COLO829 (cell line): ENCODE data around the gene CYTH3.
"Not testable (repeated sequence)": the region's sequence is repeated elsewhere in the genome, so short reads cannot be mapped to it uniquely, and the experiment has no call there.

Experiments
- DNase-seq: peaks from one replicate; pipeline ENCODE4 v3.0.0; 2012; ENCODE audit warnings: low spot score

Gene CYTH3

GRCh38 chr7:6151527-6151926 lies 120.9 kb downstream of the CYTH3 start:
- not testable (repeated sequence) for DNase-seq

- no peak for DNase-seq
Observed at GRCh38 chr7:6149996-6150395, 122.4 kb downstream of the CYTH3 start.

GRCh38 chr7:6148724-6149360 lies 123.6 kb downstream of the CYTH3 start:
- no peak for DNase-seq

DNA sequence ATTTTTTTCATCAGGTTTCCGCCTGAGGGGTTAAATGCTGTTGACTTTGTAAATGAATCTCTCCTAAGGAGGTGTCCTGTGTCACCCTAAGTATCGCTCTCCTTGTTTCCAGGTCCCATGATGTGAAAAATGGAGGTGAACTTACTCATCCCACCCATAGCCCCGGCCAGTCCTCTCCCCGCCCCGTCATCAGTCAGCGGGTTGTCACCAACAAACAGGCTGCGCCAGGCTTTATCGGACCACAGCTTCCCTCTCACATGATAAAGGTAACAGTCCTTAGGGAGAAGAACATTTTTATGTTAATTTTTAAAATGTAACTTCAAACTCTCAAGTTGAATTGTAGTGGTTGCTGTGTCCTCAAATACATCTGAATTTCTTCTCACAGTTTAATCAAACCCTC lies 124.8 kb downstream of the CYTH3 start:
- DNase-seq = no peak

DNA sequence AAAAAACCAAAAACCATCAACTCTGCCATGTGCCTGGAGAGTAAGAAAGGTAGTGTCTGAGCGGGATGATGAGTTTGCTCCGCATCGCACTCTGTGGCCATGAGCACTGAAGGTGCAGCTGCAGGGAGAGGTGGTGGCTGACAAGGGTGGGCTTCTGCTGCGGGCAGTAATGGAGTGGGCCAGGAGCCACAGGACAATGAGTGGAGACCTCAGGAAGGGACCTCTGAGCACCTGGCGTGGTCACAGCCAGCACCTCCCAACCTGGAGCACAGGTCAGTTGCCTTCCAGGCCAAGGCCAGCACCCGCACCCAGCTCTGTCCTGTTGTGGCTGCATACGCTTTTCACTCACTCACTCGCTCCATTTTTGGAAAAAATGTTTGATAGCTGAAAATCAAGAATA lies 125.8 kb downstream of the CYTH3 start:
- DNase-seq = no peak

- DNase-seq = no peak
Observed at GRCh38 chr7:6143997-6144396, 128.4 kb downstream of the CYTH3 start.

DNA sequence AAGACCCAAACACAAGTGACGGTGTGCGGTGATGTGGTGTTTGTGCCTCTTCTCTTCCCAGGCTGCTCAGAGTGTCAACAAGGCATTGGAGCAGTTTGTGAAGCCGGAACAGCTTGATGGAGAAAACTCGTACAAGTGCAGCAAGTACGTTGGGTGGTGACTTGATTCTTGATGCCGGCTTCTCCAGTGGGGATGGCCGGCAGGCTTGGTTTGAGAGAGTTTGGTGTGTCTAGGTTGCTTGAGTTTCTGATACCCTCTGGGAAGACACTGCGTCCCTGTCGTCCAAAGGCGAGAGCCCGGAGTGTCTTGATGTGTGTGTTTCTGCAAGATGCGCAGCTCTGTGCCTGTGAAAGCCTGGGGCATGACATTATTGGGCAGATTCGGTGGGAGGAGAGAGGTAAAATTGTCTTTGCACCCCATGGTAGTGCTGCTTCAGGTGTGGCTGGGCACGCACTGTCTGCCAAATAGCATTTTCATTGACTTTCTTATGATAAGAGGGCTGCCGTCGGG lies 129.5 kb downstream of the CYTH3 start:
- DNase-seq = no peak

GRCh38 chr7:6139189-6139996 lies 133.0 kb downstream of the CYTH3 start:
- DNase-seq = no peak

- DNase-seq = no peak
Observed at GRCh38 chr7:6136475-6136874, 135.9 kb downstream of the CYTH3 start.

GRCh38 chr7:6133249-6133648 lies 139.2 kb downstream of the CYTH3 start:
- DNase-seq = no peak

GRCh38 chr7:6130007-6130587 lies 142.3 kb downstream of the CYTH3 start:
- DNase-seq = no peak

GRCh38 chr7:6128205-6128604 lies 144.2 kb downstream of the CYTH3 start:
- no peak for DNase-seq

- DNase-seq = no peak
Observed at GRCh38 chr7:6127110-6127490, 145.3 kb downstream of the CYTH3 start.

GRCh38 chr7:6123843-6124242 lies 148.6 kb downstream of the CYTH3 start:
- no peak for DNase-seq

DNA sequence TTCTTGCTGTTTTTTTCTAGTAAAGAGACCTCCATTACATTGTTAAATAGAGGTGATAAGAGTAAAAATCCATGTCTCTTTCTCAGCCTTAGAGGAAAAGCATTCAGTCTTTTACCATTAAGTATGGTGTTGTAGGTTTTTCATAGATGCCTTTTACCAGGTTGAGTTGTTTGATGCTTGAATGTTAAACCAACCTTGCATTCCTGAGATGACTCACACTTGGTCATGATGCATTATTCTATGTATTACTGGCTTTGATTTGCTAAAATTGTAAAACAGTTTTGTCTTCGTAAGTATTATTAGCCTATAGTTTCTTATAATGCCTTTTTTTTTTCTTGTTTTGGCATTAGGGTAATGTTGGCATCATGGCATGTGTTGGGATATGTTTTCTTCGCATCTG lies 151.3 kb downstream of the CYTH3 start:
- DNase-seq = no peak

GRCh38 chr7:6117533-6117932 lies 154.9 kb downstream of the CYTH3 start:
- DNase-seq = no peak

- DNase-seq = no peak
Observed at GRCh38 chr7:6116211-6116610, 156.2 kb downstream of the CYTH3 start.
